GM18526 (cell line): ENCODE results near the gene CAVIN2.

Experiments
- POLR2A ChIP-seq: IDR thresholded peaks from 3 replicates; pipeline ENCODE4 v1.6.1; 2011; ENCODE audit not compliant: insufficient read length; ENCODE audit errors: extremely low read depth

Gene CAVIN2, protein sequence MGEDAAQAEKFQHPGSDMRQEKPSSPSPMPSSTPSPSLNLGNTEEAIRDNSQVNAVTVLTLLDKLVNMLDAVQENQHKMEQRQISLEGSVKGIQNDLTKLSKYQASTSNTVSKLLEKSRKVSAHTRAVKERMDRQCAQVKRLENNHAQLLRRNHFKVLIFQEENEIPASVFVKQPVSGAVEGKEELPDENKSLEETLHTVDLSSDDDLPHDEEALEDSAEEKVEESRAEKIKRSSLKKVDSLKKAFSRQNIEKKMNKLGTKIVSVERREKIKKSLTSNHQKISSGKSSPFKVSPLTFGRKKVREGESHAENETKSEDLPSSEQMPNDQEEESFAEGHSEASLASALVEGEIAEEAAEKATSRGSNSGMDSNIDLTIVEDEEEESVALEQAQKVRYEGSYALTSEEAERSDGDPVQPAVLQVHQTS

DNA sequence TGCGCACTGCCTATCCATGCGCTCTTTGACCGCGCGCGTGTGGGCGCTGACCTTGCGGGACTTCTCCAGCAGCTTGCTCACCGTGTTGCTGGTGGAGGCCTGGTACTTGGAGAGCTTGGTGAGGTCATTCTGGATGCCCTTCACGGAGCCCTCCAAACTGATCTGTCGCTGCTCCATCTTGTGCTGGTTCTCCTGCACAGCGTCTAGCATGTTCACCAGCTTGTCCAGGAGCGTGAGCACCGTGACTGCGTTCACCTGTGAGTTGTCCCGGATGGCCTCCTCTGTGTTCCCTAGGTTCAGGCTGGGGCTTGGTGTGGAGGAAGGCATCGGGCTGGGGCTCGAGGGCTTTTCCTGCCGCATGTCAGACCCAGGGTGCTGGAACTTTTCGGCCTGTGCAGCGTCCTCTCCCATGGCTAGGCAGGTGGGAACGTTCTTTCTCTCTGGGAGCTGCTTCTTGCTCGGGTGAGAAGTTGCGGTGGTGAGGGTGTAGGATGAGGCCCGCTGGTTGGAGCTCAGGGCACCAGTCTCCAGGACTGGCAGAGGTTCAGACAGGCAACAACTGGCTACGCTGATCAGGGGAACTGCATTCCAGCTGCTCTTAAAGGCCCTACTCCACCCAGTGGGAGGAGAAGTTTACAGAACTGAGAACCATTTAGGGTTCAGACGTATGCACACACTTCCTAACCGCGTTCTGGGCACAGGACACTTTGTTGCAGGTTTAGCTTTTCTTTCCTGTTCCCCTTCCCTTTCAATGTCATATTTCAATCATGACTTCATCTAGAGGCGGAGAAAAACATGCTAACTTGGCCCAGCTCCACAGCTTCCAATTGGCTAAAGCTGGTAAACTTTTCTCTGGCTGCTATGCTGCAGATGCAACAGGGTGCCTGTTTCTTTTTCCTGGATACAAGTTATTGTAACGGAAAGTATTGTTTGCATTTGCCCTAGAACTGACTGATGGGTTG is at the start of gene CAVIN2:
CAVIN2 (minus strand) TSS at position 574 of the 962 bp plus-strand sequence; CDS start at position 411, 163 bp downstream.
- TF ChIP-seq POLR2A = no peak

DNA sequence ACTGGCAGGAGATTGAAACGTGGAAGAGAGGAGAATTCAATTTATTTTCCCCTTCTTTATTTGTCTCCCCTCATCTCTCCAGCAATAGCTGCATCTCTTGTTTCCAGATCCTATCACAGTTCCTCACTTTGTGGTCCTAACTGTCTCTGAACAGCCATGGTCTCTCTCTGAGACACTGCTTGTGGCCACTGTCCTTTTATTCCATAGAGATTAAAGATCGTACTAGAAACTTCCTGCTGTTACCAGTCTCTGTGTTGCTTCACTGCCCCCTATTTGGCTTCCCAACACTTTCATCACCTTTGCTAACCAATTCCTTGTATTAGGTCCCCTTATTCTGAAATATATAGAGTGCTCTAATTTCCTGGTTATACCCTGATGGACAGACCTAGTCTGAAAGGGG is 48.9 kb upstream of the CAVIN2 start:
- no peak for TF ChIP-seq POLR2A

DNA sequence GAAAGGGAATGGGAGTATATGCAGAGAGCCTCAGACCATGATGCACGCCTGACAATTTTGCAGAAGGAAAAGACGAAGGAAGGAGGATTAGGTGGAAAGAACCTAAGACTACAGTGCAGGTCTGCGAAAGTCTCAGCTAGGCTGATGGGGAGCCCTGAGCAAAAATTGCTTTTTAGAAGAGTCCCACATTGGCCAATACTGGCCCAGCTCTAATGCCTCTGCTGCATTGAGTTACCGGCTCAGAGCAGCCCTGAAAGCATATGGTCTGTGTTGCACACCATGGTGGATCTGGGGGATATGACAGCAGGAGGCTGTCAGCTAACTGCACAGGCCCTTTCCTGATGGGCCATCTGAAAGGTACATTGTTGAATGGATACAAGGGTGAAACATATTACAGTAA is 48.3 kb upstream of the CAVIN2 start:
- no peak for TF ChIP-seq POLR2A

DNA sequence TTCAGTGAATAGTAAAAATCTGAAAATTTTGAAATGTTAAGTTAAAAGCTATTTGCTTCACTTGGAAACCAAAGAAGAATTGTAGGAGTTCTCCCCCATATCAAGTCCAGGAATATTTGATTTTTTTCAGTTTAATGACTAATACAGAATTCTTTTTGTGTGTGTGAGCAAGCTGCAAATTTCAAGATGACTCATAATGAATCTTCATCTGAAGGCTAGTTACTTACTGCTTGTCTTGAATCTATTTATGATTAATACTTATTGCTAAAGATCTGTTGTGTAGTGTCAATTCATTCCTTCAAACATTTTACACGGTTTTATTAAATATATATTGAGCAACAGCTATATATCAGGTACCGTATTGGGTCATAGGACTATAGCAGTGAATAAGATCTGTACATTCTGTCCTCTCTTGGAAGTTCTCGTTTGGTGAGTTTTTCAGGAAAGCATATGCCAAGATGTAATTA is 47.8 kb upstream of the CAVIN2 start:
- no peak for TF ChIP-seq POLR2A

DNA sequence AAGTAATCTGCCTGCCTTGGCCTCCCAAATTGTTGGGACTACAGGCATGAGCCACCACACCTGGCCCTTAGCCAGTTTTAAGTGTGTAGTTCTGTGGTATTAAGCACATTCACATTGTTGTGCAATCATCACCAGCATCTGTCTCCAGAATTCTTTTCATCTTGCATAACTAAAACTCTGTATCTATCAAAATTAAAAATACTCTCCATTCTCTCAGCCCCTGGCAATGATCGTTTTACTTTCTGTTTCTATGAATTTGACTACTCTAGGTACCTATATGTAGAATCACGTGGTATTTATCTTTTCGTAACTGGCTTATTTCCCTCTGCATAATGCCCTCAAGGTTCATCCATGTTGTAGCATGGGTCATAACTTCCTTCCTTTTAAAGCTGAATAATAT is 45.5 kb upstream of the CAVIN2 start:
- no peak for TF ChIP-seq POLR2A

DNA sequence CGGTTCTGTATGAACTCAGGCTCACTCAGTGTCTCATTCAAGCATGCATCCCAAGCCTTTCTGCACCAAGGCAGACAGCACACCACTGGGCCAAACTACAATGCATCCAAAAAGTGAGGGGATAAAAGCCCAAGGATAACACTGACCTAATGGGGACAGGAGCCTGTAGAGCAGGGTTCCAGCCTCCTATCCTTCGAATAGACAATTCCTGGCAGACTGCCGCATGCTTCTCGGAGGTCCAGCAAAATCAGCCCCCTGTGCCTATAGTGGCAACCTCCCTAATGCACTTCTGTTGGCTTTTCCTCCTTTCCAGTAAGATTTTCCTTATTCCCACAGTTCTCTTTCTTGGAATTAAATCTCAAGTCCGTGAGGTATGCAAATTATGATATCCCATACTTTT is 44.8 kb upstream of the CAVIN2 start:
- no peak for TF ChIP-seq POLR2A

DNA sequence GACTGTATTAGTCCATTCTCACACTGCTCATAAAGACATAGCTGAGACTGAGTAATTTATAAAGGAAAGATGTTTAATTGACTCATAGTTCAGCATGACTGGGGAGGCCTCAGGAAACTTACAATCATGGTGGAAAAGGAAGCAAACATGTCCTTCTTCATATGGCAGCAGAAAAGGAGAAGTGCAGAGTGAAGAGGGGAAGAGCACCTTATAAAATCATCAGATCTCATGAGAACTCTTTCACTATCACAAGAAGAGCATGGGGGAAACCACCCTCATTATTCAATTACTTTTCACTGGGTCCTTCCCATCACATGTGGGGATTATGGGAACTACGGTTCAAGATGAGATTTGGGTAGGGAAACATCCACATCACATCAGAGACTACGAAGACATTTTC is 43.0 kb upstream of the CAVIN2 start:
- TF ChIP-seq POLR2A = no peak

DNA sequence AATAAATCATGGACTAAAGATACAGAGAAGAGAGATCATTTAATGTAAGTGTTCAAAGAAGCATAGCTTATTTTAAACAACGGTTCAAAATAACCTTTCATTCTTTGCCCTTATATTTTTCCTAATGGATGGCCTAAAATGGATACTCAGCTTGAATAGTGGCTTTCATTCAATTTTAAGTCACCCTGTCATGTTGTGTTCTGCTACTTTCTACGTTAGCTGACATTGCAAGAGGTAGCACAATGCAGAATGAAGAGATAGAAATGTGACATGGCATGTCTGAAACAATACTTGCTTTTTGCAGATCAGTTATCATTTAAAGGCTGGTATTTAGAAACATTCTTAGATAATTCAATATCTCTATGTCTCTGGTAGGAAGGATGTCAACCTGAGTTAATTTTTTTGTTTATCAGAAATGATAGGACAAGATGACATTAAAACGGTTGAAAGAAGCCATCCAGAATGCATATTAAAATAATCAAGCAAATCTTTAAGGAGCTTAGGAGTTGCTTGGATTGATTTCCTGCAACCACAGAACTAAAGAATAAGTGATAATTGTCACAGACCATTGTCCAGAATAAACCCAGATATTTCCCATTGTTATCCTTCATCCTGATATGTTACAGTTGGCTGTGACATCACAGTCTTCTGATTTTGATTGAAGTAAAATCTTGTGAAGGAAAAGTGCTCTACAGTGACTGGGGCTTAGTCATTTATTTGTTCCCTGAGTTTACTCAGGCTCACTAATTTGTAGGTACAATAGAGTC is 41.7 kb upstream of the CAVIN2 start:
- TF ChIP-seq POLR2A = no peak

DNA sequence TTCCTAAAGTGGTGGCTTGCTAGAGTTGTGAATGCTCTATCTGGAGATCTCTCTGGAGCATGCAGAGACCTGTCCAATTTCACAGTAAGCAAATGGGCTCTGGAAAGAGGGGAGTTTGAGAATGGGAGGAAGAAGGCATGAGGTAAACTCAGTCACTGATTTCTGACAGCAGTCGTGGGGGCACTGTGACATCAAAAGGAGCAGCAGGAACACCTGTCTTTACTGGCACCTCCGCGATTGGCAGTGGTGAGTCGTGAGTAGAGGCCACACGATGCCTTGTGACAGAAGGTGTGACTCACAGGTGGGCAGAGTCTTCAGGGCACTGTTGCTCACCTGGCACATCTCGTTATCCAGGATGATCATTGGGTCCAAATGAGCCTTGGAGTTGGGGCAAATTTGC is 38.8 kb upstream of the CAVIN2 start:
- TF ChIP-seq POLR2A = no peak

DNA sequence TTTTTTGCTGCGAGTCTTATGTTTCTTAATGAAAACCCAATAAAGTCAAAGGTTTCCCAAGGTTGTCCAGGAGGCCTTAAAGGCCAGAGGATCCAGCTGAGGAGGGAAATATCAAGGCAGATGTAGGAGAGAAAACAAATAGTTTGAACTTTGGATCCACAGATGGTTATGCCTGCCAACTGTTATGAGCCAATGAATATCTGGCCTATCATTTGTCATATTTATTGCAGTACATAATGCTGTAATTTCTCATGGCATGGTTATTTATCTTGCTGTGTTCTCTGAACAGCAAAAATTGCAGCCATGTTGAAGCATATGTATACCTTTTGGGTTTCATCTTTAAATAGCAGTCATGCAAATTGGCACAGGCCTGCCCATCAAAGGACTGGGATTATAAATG is 38.2 kb upstream of the CAVIN2 start:
- no peak for TF ChIP-seq POLR2A

DNA sequence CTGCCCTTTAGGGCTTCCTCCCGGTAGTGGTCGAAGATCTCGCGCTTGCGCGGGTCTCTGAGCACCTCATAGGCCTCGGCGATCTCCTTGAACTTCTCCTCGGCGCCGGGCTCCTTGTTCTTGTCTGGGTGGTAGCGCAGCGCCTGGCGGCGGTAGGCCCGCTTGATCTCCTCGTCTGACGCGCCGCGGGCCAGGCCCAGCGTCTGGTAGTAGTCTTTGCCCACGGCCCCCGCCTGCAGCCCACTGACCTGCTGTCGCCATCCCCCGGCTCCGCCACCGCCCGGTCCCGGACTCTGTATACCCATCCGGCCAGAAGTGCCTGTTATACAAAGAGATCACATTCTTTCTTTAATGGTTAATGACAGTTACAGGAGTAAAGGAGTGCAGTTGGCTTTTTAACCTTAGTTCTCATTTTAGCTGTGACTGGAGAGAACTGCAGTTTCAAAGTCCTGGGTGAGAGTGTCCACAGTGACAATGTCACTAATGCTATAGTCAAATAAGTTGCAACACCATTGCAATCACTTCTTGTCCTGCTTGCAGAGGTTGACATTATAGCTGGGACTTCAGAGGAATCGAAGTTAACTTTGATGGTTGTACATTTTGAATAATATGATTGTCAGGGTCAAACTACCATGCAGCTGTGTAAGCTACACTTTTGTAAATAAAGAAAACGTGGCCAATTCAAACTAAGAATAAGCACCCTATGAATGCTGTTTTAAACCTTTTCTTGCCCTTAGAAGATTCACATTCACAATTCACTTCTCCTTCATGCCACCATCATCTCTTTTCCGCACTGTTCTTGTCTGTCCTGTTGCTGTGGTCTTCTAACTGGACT is 35.3 kb upstream of the CAVIN2 start:
- no peak for TF ChIP-seq POLR2A

DNA sequence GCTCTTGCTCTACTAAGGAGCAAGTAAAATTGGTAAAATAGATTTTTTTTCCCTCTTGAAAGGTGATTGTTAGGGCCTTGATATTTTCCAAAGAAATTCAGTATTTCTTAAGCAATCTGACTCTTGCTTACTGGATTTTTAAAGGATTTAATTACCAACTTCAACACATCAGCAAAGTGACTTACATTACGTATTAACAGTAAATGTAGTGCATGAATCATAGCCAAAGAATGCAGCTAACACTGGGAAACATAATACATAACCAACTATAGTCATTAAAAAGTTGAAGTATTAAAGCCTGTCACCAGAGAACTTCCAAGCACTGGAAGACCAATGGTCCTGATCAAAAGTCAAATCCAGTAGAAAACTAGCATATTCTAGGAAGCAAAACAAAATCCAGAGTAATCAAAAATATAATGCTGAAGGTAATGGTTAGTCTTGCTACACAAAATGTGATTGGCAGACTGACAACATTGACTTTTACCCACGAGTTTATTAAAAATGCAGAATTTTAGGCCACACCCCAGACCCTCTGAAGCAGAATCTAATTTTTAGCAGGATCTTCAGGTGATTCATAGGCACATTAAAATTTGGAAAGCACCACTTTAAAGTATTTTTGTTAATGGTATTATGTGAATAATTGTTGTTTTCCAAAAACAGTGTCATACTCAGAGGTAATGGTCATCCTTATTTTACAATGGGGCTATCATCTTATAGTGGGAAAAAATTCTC is 31.8 kb upstream of the CAVIN2 start:
- TF ChIP-seq POLR2A = no peak

DNA sequence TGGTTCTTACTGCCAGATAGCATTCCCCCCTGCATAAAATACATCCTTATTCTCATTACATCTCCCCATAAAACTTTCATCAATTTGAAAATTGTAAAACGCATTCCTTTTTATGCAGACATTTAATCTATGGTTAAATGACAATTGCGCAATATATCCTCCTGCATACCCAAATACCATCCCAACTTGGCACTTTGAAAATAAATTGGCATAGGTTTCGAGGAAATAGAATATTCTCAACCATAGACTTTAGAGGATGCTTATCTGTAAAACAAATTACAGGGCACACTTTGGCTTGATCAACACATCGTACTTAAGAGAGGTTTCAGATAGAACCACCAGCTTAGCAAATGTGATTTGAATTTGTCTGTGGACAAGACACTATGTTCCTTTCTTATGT is 31.0 kb upstream of the CAVIN2 start:
- TF ChIP-seq POLR2A = no peak

DNA sequence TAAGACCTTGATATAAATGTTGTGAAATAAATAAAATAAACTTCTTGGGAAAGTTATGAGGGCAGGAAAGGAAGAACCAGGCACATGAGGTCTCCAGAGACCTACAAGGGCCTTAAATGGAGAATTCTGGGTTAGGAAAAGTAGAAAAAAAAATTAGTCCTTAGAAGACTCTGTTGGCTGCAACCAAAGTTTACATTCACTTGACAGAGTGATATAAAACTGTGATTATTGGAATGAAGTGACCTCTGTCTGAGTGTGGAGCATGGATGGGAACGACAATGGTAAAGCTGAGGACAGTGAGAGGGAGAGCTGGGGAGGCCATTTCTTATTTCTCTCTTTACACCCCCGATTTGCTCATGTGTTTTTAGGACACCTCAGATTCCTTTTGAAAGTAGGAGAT is 29.0 kb upstream of the CAVIN2 start:
- TF ChIP-seq POLR2A = no peak
